ENCODE results near the gene THAP6. TPM values are rescaled to one million over a fixed set of nuclear protein-coding genes. Genes with fewer than 3 reads are reported as not detected.

THAP6 gene
- polyA plus RNA-seq, 1 donor from 2014 or later: 15.2 TPM

Other genes starting within 250 kb of the THAP6 start
- 25.3 TPM for gene RCHY1, start 70 bp upstream of the THAP6 start, polyA plus RNA-seq
- gene ODAPH, start 41.6 kb downstream of the THAP6 start, polyA plus RNA-seq: not detected
- gene CDKL2, start 116.1 kb downstream of the THAP6 start, polyA plus RNA-seq: not detected
- gene G3BP2, start 158.9 kb downstream of the THAP6 start, polyA plus RNA-seq: 87.9 TPM
- gene USO1, start 210.1 kb downstream of the THAP6 start, polyA plus RNA-seq: 18.6 TPM